WTC11 (cell line): Measurements from ENCODE around the gene SSBP2. TPM values are rescaled to one million over a fixed set of nuclear protein-coding genes. Genes with fewer than 3 reads are reported as not detected.

Experiments used
- ATAC-seq: fragments of 200-7000 bp; cut with Tn5 transposase; 2 replicates; pipeline ENCODE4 v1.10.0; 2021; ENCODE audit warnings: mild to moderate bottlenecking, moderate library complexity
- CTCF ChIA-PET: fragments of 300-600 bp; sonication (Branson Sonifier 250); formaldehyde crosslinking; loops from one replicate; lab custom pipeline; 2021; ENCODE audit warnings: antibody characterized with exemption; lab: Charles Lee
- POLR2A ChIA-PET: fragments of 350-600 bp; sonication (Branson Sonifier 250); formaldehyde crosslinking; loops from one replicate; lab custom pipeline; 2021; ENCODE audit warnings: antibody characterized with exemption; lab: Charles Lee
- DNase-seq: peaks from one replicate; pipeline ENCODE4 v3.0.0; 2021; ENCODE audit warnings: low spot score
- H3K27ac Mint-ChIP-seq: 2 replicates; pipeline ENCODE4 v1.8.0; 2021; ENCODE audit warnings: mixed read lengths
- H3K27me3 Mint-ChIP-seq: 2 replicates; pipeline ENCODE4 v1.8.0; 2021; ENCODE audit warnings: low read depth, mild to moderate bottlenecking, moderate library complexity, mixed read lengths
- H3K36me3 Mint-ChIP-seq: 2 replicates; pipeline ENCODE4 v1.8.0; 2021; ENCODE audit warnings: mixed read lengths
- H3K4me1 Mint-ChIP-seq: 2 replicates; pipeline ENCODE4 v1.8.0; 2022; ENCODE audit warnings: mixed read lengths
- H3K4me3 Mint-ChIP-seq: 2 replicates; pipeline ENCODE4 v1.8.0; 2021; ENCODE audit warnings: mild to moderate bottlenecking, moderate library complexity, mixed read lengths
- H3K9me3 Mint-ChIP-seq: 2 replicates; pipeline ENCODE4 v1.8.0; 2021; ENCODE audit warnings: mixed read lengths
- CREB1 ChIP-seq: sonication (generic); formaldehyde crosslinking; IDR thresholded peaks from 2 replicates; pipeline ENCODE4 v1.8.0; 2023; ENCODE audit warnings: mild to moderate bottlenecking, missing genetic modification reagents
- CREM ChIP-seq: sonication (generic); formaldehyde crosslinking; IDR thresholded peaks from 2 replicates; pipeline ENCODE4 v1.8.1; 2022; ENCODE audit warnings: mild to moderate bottlenecking, missing genetic modification reagents, moderate library complexity
- ELF4 ChIP-seq: sonication (generic); formaldehyde crosslinking; IDR thresholded peaks from 2 replicates; pipeline ENCODE4 v1.8.1; 2022; ENCODE audit warnings: low read depth, mild to moderate bottlenecking, moderate library complexity, missing genetic modification reagents
- ETV6 ChIP-seq: sonication (generic); formaldehyde crosslinking; IDR thresholded peaks from 2 replicates; pipeline ENCODE4 v1.8.1; 2022; ENCODE audit warnings: mild to moderate bottlenecking, missing genetic modification reagents
- HMGA2 ChIP-seq: fragments of 250-450 bp; sonication (Bioruptor Pico); IDR thresholded peaks from 2 replicates; pipeline ENCODE4 v1.4.0; 2021; ENCODE audit warnings: mild to moderate bottlenecking, moderate library complexity
- JUN ChIP-seq: sonication (generic); formaldehyde crosslinking; IDR thresholded peaks from 2 replicates; pipeline ENCODE4 v1.8.0; 2023; ENCODE audit warnings: mild to moderate bottlenecking, missing genetic modification reagents
- KAT7 ChIP-seq: sonication (generic); formaldehyde crosslinking; IDR thresholded peaks from 2 replicates; pipeline ENCODE4 v1.8.1; 2023; ENCODE audit warnings: missing genetic modification reagents, mild to moderate bottlenecking, borderline replicate concordance
- NR2C2 ChIP-seq: sonication (generic); formaldehyde crosslinking; IDR thresholded peaks from 2 replicates; pipeline ENCODE4 v1.8.0; 2022; ENCODE audit warnings: mild to moderate bottlenecking, missing genetic modification reagents
- SMAD3 ChIP-seq: sonication (generic); formaldehyde crosslinking; IDR thresholded peaks from 2 replicates; pipeline ENCODE4 v1.8.0; 2022; ENCODE audit warnings: missing genetic modification reagents, mild to moderate bottlenecking, borderline replicate concordance
- SOX15 ChIP-seq: fragments of 250-450 bp; sonication (Bioruptor Pico); IDR thresholded peaks from 2 replicates; pipeline ENCODE4 v1.9.0; 2021; ENCODE audit warnings: mild to moderate bottlenecking
- TP53 ChIP-seq: sonication (generic); formaldehyde crosslinking; IDR thresholded peaks from 2 replicates; pipeline ENCODE4 v1.8.1; 2023; ENCODE audit warnings: mild to moderate bottlenecking, missing genetic modification reagents
- ZNF138 ChIP-seq: sonication (generic); formaldehyde crosslinking; conservative IDR thresholded peaks from 2 replicates; pipeline ENCODE4 v1.8.1; 2022; ENCODE audit warnings: mild to moderate bottlenecking, moderate library complexity, missing genetic modification reagents
- ZNF416 ChIP-seq: fragments of 250-450 bp; sonication (Bioruptor Pico); IDR thresholded peaks from 2 replicates; pipeline ENCODE4 v1.9.0; 2021; ENCODE audit warnings: mild to moderate bottlenecking, inconsistent platforms
- ZNF423 ChIP-seq: fragments of 250-450 bp; sonication (Bioruptor Pico); IDR thresholded peaks from 2 replicates; pipeline ENCODE4 v2.1.2; 2022; ENCODE audit warnings: mild to moderate bottlenecking, moderate library complexity
- total RNA-seq: library from RNA; stranded (reverse); gene quantifications from 3 replicates; pipeline ENCODE4 v1.2.3, GENCODE V29; 2021
- TF ChIP-seq, protein P1 (sequence below): sonication (generic); formaldehyde crosslinking; IDR thresholded peaks from 2 replicates; pipeline ENCODE4 v1.8.1; 2023; ENCODE audit warnings: mild to moderate bottlenecking, missing genetic modification reagents
- TF ChIP-seq, protein P2 (sequence below): fragments of 250-450 bp; sonication (Bioruptor Pico); IDR thresholded peaks from 2 replicates; pipeline ENCODE4 v1.9.0; 2021; ENCODE audit warnings: mild to moderate bottlenecking
- TF ChIP-seq, protein P3 (sequence below): sonication (generic); formaldehyde crosslinking; IDR thresholded peaks from 2 replicates; pipeline ENCODE4 v1.8.1; 2022; ENCODE audit warnings: mild to moderate bottlenecking, moderate library complexity, missing genetic modification reagents
- TF ChIP-seq, protein P4 (sequence below): fragments of 200-600 bp; IDR thresholded peaks from 2 replicates; pipeline ENCODE4 v1.8.0; 2022; ENCODE audit warnings: antibody characterized with exemption
- TF ChIP-seq, protein P5 (sequence below): sonication (generic); formaldehyde crosslinking; IDR thresholded peaks from 2 replicates; pipeline ENCODE4 v1.8.0; 2022; ENCODE audit warnings: mild to moderate bottlenecking, missing genetic modification reagents

Gene SSBP2
- total RNA-seq, 1 experiment from 2014 or later: 24.9 TPM

DNA sequence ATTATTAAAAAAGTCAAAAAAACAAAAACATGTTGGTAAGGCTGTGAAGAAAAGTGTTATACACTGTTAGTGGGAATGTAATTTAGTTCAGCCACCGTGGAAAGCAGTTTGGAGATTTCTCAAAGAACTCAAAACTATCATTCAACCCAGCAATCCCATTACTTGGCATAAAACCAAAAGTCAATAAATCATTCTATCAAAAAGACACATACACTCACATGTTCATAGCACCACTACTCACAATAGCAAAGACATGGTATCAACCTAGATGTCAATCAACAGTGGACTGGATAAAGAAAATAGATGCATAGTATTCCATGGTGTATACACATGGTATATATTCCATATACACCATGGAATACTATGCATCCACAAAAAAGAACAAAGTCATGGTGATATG is 208.7 kb downstream of the SSBP2 start (continued):
- TF ChIP-seq, protein P1, sequence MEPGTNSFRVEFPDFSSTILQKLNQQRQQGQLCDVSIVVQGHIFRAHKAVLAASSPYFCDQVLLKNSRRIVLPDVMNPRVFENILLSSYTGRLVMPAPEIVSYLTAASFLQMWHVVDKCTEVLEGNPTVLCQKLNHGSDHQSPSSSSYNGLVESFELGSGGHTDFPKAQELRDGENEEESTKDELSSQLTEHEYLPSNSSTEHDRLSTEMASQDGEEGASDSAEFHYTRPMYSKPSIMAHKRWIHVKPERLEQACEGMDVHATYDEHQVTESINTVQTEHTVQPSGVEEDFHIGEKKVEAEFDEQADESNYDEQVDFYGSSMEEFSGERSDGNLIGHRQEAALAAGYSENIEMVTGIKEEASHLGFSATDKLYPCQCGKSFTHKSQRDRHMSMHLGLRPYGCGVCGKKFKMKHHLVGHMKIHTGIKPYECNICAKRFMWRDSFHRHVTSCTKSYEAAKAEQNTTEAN (CRISPR knock-in tag): no peak
- TF ChIP-seq SMAD3 (CRISPR knock-in tag): no peak
- no peak for TF ChIP-seq KAT7 (CRISPR knock-in tag)
- TF ChIP-seq ETV6: no peak
- no peak for TF ChIP-seq TP53 (CRISPR knock-in tag)
- TF ChIP-seq HMGA2 (CRISPR knock-in tag): no peak
- no peak for TF ChIP-seq CREM (CRISPR knock-in tag)

DNA sequence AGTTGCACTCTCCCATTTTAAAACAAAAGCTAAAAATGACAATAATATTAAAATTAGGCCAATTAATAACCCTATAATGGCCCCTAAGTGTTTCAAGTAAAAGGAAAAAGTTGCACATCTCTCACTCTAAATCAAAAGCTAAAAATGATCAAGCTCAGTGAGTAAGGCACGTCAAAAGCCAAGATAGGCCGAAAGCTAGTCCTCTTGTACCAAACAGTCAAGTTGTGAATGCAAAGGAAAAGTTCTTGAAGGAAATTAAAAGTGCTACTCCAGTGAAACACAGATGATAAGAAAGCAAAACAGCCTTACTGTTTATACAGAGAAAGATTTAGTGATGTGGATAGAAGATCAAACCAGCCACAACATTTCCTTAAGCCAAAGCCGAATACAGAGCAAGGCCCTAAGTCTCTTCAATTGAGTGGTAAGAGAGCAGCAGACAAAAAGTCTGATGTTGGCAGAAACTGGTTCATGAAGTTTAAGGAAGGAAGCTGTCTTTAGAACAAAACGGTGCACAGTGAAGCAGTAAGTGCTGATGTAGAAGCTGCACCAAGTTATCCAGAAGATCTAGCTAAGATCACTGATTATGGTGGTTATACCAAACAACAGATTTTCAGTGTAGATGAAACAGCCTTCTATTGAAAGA is 212.9 kb downstream of the SSBP2 start:
- no peaks in the 10 kb centered on the region for H3K4me1 Mint-ChIP-seq
- H3K27ac Mint-ChIP-seq: no peak overlapping the region
- H3K27me3 Mint-ChIP-seq: no peaks in the 10 kb centered on the region
- H3K4me3 Mint-ChIP-seq: no peak overlapping the region
- POLR2A ChIA-PET: no interaction called here
- no peak for ATAC-seq
- no peak for DNase-seq
- TF ChIP-seq ZNF138 (no peak), ELF4 (CRISPR knock-in tag) (no peak)
- TF ChIP-seq, protein P2, sequence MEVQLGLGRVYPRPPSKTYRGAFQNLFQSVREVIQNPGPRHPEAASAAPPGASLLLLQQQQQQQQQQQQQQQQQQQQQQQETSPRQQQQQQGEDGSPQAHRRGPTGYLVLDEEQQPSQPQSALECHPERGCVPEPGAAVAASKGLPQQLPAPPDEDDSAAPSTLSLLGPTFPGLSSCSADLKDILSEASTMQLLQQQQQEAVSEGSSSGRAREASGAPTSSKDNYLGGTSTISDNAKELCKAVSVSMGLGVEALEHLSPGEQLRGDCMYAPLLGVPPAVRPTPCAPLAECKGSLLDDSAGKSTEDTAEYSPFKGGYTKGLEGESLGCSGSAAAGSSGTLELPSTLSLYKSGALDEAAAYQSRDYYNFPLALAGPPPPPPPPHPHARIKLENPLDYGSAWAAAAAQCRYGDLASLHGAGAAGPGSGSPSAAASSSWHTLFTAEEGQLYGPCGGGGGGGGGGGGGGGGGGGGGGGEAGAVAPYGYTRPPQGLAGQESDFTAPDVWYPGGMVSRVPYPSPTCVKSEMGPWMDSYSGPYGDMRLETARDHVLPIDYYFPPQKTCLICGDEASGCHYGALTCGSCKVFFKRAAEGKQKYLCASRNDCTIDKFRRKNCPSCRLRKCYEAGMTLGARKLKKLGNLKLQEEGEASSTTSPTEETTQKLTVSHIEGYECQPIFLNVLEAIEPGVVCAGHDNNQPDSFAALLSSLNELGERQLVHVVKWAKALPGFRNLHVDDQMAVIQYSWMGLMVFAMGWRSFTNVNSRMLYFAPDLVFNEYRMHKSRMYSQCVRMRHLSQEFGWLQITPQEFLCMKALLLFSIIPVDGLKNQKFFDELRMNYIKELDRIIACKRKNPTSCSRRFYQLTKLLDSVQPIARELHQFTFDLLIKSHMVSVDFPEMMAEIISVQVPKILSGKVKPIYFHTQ (CRISPR knock-in tag): no peak
- CTCF ChIA-PET: no interaction called here
- peaks cover 11% of the 10 kb centered on the region; the same call in 1 of the 2 replicates for H3K36me3 Mint-ChIP-seq
- H3K9me3 Mint-ChIP-seq: peaks cover 14% of the 10 kb centered on the region

DNA sequence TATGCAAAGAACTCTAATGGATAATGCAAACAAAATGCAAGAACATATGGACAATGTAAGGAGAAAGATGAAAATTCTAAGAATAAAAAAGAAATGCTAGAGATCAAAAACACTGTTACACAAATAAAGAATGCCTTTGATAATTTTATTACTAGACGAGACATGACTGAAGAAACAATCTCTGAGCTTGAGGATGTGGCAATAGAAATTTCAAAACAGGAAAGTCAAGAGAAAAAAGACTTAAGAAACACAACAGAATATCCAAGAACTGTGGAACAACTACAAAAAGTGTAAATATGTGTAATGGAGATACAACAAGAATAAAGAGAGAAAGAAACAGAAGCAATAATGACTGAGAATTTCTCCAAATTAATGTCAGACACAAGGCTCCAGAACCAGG is 216.5 kb downstream of the SSBP2 start:
- H3K4me3 Mint-ChIP-seq: no peak overlapping the region
- H3K27ac Mint-ChIP-seq: peak overlapping the region; percentile 51; the same call in 1 of the 2 replicates
- ATAC-seq: no peak
- H3K4me1 Mint-ChIP-seq: no peaks in the 10 kb centered on the region
- 0 out of 2 replicates have a peak, but pooled peaks cover 5% of the 10 kb centered on the region for H3K36me3 Mint-ChIP-seq
- H3K9me3 Mint-ChIP-seq: peaks cover 8% of the 10 kb centered on the region
- no peaks in the 10 kb centered on the region for H3K27me3 Mint-ChIP-seq
- no peak for DNase-seq
- ChIA-PET POLR2A (no interaction called here), CTCF (no interaction called here)
- TF ChIP-seq SOX15 (CRISPR knock-in tag): no peak
- TF ChIP-seq, protein P3, sequence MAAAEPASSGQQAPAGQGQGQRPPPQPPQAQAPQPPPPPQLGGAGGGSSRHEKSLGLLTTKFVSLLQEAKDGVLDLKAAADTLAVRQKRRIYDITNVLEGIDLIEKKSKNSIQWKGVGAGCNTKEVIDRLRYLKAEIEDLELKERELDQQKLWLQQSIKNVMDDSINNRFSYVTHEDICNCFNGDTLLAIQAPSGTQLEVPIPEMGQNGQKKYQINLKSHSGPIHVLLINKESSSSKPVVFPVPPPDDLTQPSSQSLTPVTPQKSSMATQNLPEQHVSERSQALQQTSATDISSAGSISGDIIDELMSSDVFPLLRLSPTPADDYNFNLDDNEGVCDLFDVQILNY: no peak
- TF ChIP-seq, protein P4, sequence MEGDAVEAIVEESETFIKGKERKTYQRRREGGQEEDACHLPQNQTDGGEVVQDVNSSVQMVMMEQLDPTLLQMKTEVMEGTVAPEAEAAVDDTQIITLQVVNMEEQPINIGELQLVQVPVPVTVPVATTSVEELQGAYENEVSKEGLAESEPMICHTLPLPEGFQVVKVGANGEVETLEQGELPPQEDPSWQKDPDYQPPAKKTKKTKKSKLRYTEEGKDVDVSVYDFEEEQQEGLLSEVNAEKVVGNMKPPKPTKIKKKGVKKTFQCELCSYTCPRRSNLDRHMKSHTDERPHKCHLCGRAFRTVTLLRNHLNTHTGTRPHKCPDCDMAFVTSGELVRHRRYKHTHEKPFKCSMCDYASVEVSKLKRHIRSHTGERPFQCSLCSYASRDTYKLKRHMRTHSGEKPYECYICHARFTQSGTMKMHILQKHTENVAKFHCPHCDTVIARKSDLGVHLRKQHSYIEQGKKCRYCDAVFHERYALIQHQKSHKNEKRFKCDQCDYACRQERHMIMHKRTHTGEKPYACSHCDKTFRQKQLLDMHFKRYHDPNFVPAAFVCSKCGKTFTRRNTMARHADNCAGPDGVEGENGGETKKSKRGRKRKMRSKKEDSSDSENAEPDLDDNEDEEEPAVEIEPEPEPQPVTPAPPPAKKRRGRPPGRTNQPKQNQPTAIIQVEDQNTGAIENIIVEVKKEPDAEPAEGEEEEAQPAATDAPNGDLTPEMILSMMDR: no peak
- TF ChIP-seq ZNF423: no peak
- TF ChIP-seq JUN (CRISPR knock-in tag): no peak
- no peak for TF ChIP-seq NR2C2 (CRISPR knock-in tag)
- no peak for TF ChIP-seq CREB1 (CRISPR knock-in tag)
- no peak for TF ChIP-seq ZNF416 (CRISPR knock-in tag)
- TF ChIP-seq, protein P1 (CRISPR knock-in tag): no peak
- TF ChIP-seq, protein P5, sequence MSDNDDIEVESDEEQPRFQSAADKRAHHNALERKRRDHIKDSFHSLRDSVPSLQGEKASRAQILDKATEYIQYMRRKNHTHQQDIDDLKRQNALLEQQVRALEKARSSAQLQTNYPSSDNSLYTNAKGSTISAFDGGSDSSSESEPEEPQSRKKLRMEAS: no peak
